ENCODE results near the gene DDIT3.

DNA sequence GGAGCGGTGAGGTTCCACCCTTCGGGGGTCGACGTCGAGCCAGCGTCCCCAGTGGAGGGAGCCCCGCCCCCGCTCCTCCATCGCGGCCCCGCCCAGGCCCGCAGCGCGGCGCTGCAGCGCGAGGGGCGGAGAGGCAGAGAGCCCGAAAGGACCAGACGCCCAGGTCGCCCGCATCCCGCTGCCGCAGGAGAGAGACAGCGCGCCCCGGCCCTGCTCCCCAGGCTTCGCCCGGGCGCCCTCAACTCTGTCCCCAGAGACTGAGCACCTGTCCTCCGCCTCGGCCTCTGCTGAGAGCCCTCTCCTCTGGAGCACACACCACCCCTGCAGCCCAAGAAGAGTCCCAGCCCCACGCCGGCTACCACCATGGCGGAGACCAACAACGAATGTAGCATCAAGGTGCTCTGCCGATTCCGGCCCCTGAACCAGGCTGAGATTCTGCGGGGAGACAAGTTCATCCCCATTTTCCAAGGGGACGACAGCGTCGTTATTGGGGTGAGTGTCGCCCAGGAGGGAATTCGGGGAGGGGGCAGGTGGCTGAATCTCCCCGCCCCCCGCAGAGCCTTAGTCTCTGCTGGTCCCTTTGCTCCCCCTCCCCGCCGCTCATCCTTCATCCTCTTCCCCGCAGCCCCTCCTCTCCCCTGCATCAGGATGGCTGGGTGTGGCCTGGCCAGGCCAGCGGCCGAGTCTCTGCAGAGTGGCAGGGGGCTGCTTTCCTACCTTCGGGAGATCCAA lies 29.8 kb upstream of the DDIT3 start, which contains the start of gene KIF5A:
- TF ChIP-seq MYC (CRISPR knock-in tag; IDR thresholded peaks at IDR 0.05; ENCODE audit: borderline replicate concordance) (0 out of 2 replicates have a peak, but pooled peaks have one; percentile 21), FOXM1 (CRISPR knock-in tag; IDR thresholded peaks at IDR 0.05) (no peak), FOSL2 (CRISPR knock-in tag; IDR thresholded peaks at IDR 0.05) (0 out of 2 replicates have a peak, but pooled peaks have one; percentile 24), SATB2 (CRISPR knock-in tag; IDR thresholded peaks at IDR 0.05) (no peak)
- TF ChIP-seq, protein P1, sequence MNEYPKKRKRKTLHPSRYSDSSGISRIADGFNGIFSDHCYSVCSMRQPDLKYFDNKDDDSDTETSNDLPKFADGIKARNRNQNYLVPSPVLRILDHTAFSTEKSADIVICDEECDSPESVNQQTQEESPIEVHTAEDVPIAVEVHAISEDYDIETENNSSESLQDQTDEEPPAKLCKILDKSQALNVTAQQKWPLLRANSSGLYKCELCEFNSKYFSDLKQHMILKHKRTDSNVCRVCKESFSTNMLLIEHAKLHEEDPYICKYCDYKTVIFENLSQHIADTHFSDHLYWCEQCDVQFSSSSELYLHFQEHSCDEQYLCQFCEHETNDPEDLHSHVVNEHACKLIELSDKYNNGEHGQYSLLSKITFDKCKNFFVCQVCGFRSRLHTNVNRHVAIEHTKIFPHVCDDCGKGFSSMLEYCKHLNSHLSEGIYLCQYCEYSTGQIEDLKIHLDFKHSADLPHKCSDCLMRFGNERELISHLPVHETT (CRISPR knock-in tag; conservative IDR thresholded peaks at IDR 0.05) = no peak
- TF ChIP-seq, protein P2, sequence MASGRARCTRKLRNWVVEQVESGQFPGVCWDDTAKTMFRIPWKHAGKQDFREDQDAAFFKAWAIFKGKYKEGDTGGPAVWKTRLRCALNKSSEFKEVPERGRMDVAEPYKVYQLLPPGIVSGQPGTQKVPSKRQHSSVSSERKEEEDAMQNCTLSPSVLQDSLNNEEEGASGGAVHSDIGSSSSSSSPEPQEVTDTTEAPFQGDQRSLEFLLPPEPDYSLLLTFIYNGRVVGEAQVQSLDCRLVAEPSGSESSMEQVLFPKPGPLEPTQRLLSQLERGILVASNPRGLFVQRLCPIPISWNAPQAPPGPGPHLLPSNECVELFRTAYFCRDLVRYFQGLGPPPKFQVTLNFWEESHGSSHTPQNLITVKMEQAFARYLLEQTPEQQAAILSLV (CRISPR knock-in tag; IDR thresholded peaks at IDR 0.05; ENCODE audit: borderline replicate concordance) = no peak
- TF ChIP-seq, protein P3, sequence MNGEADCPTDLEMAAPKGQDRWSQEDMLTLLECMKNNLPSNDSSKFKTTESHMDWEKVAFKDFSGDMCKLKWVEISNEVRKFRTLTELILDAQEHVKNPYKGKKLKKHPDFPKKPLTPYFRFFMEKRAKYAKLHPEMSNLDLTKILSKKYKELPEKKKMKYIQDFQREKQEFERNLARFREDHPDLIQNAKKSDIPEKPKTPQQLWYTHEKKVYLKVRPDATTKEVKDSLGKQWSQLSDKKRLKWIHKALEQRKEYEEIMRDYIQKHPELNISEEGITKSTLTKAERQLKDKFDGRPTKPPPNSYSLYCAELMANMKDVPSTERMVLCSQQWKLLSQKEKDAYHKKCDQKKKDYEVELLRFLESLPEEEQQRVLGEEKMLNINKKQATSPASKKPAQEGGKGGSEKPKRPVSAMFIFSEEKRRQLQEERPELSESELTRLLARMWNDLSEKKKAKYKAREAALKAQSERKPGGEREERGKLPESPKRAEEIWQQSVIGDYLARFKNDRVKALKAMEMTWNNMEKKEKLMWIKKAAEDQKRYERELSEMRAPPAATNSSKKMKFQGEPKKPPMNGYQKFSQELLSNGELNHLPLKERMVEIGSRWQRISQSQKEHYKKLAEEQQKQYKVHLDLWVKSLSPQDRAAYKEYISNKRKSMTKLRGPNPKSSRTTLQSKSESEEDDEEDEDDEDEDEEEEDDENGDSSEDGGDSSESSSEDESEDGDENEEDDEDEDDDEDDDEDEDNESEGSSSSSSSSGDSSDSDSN (CRISPR knock-in tag; IDR thresholded peaks at IDR 0.05) = peak; percentile 64

Measured in HepG2 (cell line).